Duodenal mucosa (tissue), 2 donors: ENCODE data around the gene MCM7.

Experiments
- H3K27ac ChIP-seq: one replicate; pipeline ENCODE4 v1.7.0; 2013; ENCODE audit warnings: low read depth, low read length
- H3K27me3 ChIP-seq, 2 donors: one replicate each; pipeline ENCODE4 v1.7.0; 2013; ENCODE audit warnings: low read length in 2 of 2, control low read depth in 1 of 2; ENCODE audit not compliant: insufficient read depth in 2 of 2, control insufficient read depth in 1 of 2
- H3K36me3 ChIP-seq, 2 donors: one replicate each; pipeline ENCODE4 v1.7.0; 2013; ENCODE audit warnings: low read length in 2 of 2, control low read depth in 1 of 2; ENCODE audit not compliant: insufficient read depth in 2 of 2, control insufficient read depth in 1 of 2
- H3K4me1 ChIP-seq, 2 donors: one replicate each; pipeline ENCODE4 v1.7.0; 2013; ENCODE audit warnings: low read length in 2 of 2, control low read depth in 1 of 2; ENCODE audit not compliant: insufficient read depth in 2 of 2, control insufficient read depth in 1 of 2
- H3K4me3 ChIP-seq, 2 donors: one replicate each; pipeline ENCODE4 v1.7.0; 2013; ENCODE audit warnings: low read length in 2 of 2, low read depth in 1 of 2
- H3K9ac ChIP-seq, 2 donors: one replicate each; pipeline ENCODE4 v1.7.0; 2013; ENCODE audit warnings: low read length in 2 of 2, low read depth in 1 of 2
- H3K9me3 ChIP-seq, 2 donors: one replicate each; pipeline ENCODE4 v1.7.0; 2013; ENCODE audit warnings: low read length in 2 of 2, control low read depth in 1 of 2; ENCODE audit not compliant: control insufficient read depth in 1 of 2

The MCM7 gene

DNA sequence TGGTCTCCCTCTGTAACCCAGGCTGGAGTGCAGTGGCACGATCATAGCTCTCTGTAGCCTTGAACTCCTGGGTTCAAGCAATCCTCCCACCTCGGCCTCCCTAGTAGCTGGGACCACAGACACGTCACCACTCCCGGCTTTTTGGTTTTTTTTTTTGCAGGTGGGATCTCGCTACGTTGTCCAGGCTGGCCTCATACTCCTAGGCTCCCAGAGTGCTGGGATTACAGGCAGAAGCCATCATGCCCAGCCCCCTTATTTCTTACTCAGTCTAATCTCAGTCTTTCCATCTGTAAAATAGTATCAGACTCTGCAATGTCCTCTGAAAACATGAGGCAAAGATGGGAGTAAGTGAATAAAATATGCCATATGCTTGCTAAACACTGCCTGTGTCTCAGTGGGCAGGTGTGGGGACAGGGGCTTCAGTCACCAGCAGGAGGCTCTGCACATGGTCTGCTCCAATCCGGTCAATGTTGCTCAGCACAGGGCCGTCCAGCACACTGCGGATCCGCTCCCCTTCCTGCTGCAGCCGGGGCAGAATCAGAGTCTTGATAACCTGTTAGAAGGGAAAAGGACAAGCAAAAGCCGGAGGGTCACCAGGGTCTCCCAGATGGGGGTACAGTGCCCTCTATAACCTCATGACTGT, 8.4 kb upstream of the MCM7 start:
- H3K4me1 ChIP-seq, result no peaks in the 10 kb centered on the region
- H3K36me3 ChIP-seq, result peaks cover 9 to 81% of the 10 kb centered on the region in 2 donors
- no peaks in the 10 kb centered on the region for H3K9me3 ChIP-seq
- no peaks in the 10 kb centered on the region for H3K27me3 ChIP-seq
- no peak overlapping the region for H3K4me3 ChIP-seq
- H3K27ac ChIP-seq, result no peak overlapping the region
- H3K9ac ChIP-seq, result no peak overlapping the region

DNA sequence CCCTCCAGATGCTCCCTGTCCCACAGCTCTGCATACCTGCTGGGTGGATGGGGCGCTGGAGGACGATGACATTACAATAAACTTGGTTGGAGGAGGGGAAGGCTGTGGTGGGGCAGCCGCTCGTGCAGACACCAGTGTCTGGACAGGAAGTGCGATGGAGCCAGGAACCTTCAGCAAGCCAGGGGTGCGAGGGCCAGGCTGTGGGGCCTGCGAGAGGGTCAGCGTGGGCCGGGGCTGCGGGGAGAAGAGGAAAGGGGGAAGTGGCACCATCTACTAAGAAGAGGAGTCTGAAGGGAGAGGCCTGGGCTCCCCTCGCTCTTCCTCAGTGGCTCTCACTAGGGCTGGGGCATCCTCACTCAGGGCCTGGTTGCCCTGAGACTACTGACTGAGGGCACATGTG, 6.7 kb upstream of the MCM7 start:
- no peak overlapping the region for H3K4me3 ChIP-seq
- H3K36me3 ChIP-seq, result peaks cover 9 to 79% of the 10 kb centered on the region in 2 donors
- H3K4me1 ChIP-seq, result no peaks in the 10 kb centered on the region
- H3K27ac ChIP-seq, result no peak overlapping the region
- no peaks in the 10 kb centered on the region for H3K27me3 ChIP-seq
- H3K9me3 ChIP-seq, result no peaks in the 10 kb centered on the region
- no peak overlapping the region for H3K9ac ChIP-seq

DNA sequence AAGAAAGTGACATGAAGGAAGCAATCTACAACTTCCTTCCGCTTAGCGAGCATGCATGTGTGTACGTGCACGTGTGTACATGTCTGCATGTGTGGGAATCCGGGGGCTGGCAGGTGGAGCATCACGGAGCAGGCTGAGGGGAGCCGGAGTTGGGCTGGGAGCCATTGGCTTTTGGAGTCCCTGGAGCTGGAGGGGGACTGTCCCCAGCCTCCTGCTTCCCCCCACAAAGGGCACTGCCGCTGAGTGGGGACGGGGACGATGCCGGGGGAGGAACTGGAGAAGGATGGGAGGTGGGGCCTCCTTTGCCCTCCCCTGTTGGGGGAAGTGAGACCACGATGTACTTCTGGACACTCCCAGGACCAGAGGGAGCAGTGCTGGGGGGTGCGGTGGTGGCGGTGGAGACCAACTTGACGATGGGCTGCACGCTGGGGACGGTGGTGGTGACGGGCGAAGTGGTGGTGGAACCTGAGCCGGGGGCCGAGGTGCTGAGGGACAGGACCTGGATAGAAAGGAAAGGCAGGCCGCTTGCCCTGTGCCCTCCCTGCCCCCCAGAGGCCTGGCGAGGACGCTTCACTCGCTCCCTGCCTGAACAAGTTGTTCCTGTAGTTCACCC, 6.0 kb upstream of the MCM7 start:
- Histone ChIP-seq H3K9me3 (no peaks in the 10 kb centered on the region), H3K4me3 (no peak overlapping the region), H3K27ac (no peak overlapping the region), H3K36me3 (peaks cover 9 to 75% of the 10 kb centered on the region in 2 donors), H3K4me1 (peaks cover 5% of the 10 kb centered on the region in 2 donors), H3K27me3 (no peaks in the 10 kb centered on the region), H3K9ac (no peak overlapping the region)

DNA sequence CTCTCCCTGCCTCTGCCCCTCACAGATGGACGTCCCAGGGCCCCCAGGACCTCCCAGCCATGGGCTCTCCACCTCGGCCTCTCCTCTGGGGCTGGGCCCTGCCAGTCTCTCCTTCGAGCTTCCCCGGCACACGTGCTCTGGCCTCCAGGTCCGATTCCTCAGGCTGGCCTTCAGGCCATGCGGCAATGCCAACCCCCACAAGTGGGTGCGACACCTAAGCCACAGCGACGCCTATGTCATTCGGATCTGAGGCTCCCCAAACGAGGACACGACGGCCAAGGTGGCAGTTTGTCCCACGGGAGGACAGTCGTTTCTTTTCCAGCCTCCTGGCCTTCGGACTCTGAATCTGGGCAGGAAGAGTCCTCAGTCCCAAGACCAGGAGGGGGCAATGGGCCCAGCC, 5.4 kb upstream of the MCM7 start:
- no peak overlapping the region for H3K9ac ChIP-seq
- H3K4me3 ChIP-seq, result no peak overlapping the region
- no peak overlapping the region for H3K27ac ChIP-seq
- H3K36me3 ChIP-seq, result peaks cover 9 to 73% of the 10 kb centered on the region in 2 donors
- no peaks in the 10 kb centered on the region for H3K27me3 ChIP-seq
- H3K4me1 ChIP-seq, result peaks cover 5 to 7% of the 10 kb centered on the region in 2 donors
- H3K9me3 ChIP-seq, result no peaks in the 10 kb centered on the region

- Histone ChIP-seq H3K4me3 (no peak overlapping the region), H3K27ac (no peak overlapping the region), H3K9me3 (no peaks in the 10 kb centered on the region), H3K36me3 (peaks cover 9 to 63% of the 10 kb centered on the region in 2 donors), H3K27me3 (no peaks in the 10 kb centered on the region), H3K9ac (no peak overlapping the region), H3K4me1 (peaks cover 5 to 7% of the 10 kb centered on the region in 2 donors)
Measured at GRCh38 chr7:100105534-100105933, 4.3 kb upstream of the MCM7 start.

DNA sequence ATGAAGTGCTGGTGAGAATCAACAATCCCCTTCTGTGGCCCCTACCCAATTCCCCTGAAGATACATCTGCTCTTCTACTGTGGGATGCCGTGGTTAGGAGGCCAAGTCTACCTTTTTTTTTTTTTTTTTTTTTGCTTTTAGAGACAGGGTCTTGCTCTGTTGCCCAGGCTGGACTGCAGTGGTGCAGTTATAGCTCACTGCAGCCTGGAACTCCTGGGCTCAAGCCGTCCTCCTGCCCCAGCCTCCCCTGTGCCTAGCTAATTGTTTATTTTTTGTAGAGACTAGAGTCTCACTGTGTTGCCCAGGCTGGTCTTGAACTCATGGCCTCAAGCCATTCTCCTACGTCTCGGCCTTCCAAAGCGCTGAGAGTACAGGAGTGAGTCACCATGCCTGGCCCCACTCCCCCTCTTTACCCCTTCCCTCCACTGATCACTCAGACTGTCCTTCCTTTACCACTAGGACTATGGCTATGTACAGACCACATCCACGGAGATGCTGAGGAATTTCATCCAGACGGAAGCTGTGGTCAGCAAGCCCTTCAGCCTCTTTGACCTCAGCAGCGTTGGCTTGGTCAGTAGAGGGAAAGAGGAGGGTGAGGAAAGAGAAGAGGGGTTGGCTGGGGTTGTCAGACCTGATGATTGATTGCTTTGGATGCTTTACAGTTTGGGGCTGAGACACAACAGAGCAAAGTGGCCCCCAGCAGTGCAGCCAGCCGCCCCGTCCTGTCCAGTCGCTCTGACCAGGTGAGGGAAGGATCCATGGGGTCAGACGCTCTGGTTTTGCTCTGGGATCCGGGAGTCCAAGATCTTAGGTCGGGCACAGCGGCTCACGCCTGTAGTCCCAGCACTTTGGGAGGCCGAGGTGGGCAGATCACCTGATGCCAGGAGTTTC, 2.0 kb upstream of the MCM7 start:
- Histone ChIP-seq H3K36me3 (peaks cover 13 to 60% of the 10 kb centered on the region in 2 donors), H3K4me3 (no peak overlapping the region), H3K9ac (no peak overlapping the region), H3K27ac (no peak overlapping the region), H3K27me3 (no peaks in the 10 kb centered on the region), H3K4me1 (peaks cover 12 to 18% of the 10 kb centered on the region in 2 donors), H3K9me3 (no peaks in the 10 kb centered on the region)

GRCh38 chr7:100100420-100101015, 679 bp downstream of the MCM7 start:
- no peaks in the 10 kb centered on the region for H3K27me3 ChIP-seq
- peaks cover 12 to 18% of the 10 kb centered on the region in 2 donors for H3K4me1 ChIP-seq
- peak overlapping the region; percentile 87 for H3K27ac ChIP-seq
- peak overlapping the region; percentile 69 to 77 for H3K9ac ChIP-seq
- H3K9me3 ChIP-seq, result no peaks in the 10 kb centered on the region
- peak overlapping the region; percentile 86 to 90 for H3K4me3 ChIP-seq
- peaks cover 30 to 59% of the 10 kb centered on the region in 2 donors for H3K36me3 ChIP-seq

GRCh38 chr7:100099452-100099851, 1.7 kb downstream of the MCM7 start:
- no peak overlapping the region for H3K27ac ChIP-seq
- H3K4me3 ChIP-seq, result peak overlapping the region; percentile 86 to 90
- peaks cover 37 to 61% of the 10 kb centered on the region in 2 donors for H3K36me3 ChIP-seq

DNA sequence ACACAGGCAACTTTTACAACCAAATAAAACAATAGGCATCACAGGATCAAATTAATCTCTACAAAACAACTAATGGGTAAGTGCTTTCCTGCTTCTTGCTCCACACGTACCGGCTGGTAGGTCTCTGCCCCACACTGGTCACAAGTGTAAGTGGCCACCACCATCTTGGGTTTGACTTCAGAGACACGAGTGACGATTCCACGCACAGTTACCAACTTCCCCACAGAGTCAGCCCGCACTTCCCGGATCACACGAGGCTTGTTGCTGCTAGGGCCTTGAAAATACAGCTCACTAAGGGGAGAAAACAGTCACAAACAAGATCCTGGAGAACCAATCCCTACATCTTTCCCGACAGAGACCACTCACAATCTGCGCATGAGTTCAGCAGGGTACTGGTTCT, 2.3 kb downstream of the MCM7 start:
- no peaks in the 10 kb centered on the region for H3K27me3 ChIP-seq
- H3K27ac ChIP-seq, result no peak overlapping the region
- H3K9ac ChIP-seq, result no peak overlapping the region
- peaks cover 12 to 18% of the 10 kb centered on the region in 2 donors for H3K4me1 ChIP-seq
- H3K4me3 ChIP-seq, result no peak overlapping the region
- H3K9me3 ChIP-seq, result no peaks in the 10 kb centered on the region
- H3K36me3 ChIP-seq, result peaks cover 42 to 64% of the 10 kb centered on the region in 2 donors

More at GRCh38 chr7:100099452-100099851, 1.7 kb downstream of the MCM7 start:
- H3K27me3 ChIP-seq, result no peaks in the 10 kb centered on the region
- no peaks in the 10 kb centered on the region for H3K9me3 ChIP-seq
- peak overlapping the region; percentile 64 to 69 for H3K9ac ChIP-seq
- peaks cover 12 to 18% of the 10 kb centered on the region in 2 donors for H3K4me1 ChIP-seq
